ENCODE data around the gene CRACR2A.
A peak's percentile ranks its signal among the peaks of the same experiment; 100 is the strongest.

DNA sequence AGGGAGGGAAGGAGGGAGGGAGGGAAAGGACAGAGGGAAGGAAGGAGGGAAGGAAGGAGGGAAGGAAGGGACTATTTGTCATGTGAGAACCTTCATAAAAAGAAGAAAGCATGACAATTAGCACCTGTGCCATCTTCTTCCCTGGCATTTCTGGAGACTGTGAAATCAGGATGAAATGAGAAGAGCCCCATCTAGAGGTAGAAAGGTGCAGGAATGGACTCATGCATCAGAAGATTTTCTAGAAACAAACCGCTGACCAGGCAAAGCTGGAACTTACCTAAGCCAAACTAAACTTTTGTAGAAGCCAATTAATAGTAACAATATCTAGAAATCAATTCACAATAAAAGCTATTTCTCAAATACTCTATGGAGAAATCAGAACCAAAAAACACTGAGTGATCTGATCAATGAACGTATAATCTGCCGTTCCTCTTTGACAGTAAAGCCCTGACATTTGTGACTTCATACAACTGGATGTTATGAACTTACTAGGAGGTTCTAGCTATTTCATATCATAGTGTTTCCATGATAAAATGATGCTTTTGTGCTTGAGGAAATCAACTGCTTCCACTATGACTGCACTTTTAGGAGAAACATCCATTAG, 24.4 kb upstream of the CRACR2A start:
- TF ChIP-seq, protein P1, sequence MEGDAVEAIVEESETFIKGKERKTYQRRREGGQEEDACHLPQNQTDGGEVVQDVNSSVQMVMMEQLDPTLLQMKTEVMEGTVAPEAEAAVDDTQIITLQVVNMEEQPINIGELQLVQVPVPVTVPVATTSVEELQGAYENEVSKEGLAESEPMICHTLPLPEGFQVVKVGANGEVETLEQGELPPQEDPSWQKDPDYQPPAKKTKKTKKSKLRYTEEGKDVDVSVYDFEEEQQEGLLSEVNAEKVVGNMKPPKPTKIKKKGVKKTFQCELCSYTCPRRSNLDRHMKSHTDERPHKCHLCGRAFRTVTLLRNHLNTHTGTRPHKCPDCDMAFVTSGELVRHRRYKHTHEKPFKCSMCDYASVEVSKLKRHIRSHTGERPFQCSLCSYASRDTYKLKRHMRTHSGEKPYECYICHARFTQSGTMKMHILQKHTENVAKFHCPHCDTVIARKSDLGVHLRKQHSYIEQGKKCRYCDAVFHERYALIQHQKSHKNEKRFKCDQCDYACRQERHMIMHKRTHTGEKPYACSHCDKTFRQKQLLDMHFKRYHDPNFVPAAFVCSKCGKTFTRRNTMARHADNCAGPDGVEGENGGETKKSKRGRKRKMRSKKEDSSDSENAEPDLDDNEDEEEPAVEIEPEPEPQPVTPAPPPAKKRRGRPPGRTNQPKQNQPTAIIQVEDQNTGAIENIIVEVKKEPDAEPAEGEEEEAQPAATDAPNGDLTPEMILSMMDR (IDR thresholded peaks at IDR 0.05): peak; percentile 58
- no peak for TF ChIP-seq POLR2A (IDR thresholded peaks at IDR 0.05; ENCODE audit: low read length)
- TF ChIP-seq, protein P2, sequence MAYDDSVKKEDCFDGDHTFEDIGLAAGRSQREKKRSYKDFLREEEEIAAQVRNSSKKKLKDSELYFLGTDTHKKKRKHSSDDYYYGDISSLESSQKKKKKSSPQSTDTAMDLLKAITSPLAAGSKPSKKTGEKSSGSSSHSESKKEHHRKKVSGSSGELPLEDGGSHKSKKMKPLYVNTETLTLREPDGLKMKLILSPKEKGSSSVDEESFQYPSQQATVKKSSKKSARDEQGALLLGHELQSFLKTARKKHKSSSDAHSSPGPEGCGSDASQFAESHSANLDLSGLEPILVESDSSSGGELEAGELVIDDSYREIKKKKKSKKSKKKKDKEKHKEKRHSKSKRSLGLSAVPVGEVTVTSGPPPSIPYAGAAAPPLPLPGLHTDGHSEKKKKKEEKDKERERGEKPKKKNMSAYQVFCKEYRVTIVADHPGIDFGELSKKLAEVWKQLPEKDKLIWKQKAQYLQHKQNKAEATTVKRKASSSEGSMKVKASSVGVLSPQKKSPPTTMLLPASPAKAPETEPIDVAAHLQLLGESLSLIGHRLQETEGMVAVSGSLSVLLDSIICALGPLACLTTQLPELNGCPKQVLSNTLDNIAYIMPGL (CRISPR knock-in tag; IDR thresholded peaks at IDR 0.05; ENCODE audit: borderline replicate concordance): no peak
- TF ChIP-seq JUN (IDR thresholded peaks at IDR 0.05): no peak
- no peak for TF ChIP-seq CBX8 (IDR thresholded peaks at IDR 0.05)
- TF ChIP-seq, protein P3, sequence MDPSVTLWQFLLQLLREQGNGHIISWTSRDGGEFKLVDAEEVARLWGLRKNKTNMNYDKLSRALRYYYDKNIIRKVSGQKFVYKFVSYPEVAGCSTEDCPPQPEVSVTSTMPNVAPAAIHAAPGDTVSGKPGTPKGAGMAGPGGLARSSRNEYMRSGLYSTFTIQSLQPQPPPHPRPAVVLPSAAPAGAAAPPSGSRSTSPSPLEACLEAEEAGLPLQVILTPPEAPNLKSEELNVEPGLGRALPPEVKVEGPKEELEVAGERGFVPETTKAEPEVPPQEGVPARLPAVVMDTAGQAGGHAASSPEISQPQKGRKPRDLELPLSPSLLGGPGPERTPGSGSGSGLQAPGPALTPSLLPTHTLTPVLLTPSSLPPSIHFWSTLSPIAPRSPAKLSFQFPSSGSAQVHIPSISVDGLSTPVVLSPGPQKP (IDR thresholded peaks at IDR 0.05; ENCODE audit: low read depth, low read length): no peak
- no peak for TF ChIP-seq NFE2L2 (conservative IDR thresholded peaks at IDR 0.05; ENCODE audit: low read length)
- TF ChIP-seq, protein P4, sequence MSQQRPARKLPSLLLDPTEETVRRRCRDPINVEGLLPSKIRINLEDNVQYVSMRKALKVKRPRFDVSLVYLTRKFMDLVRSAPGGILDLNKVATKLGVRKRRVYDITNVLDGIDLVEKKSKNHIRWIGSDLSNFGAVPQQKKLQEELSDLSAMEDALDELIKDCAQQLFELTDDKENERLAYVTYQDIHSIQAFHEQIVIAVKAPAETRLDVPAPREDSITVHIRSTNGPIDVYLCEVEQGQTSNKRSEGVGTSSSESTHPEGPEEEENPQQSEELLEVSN (IDR thresholded peaks at IDR 0.05; ENCODE audit: borderline replicate concordance, low read depth): no peak
- no peak for TF ChIP-seq EP300 (IDR thresholded peaks at IDR 0.05)
- TF ChIP-seq, protein P5, sequence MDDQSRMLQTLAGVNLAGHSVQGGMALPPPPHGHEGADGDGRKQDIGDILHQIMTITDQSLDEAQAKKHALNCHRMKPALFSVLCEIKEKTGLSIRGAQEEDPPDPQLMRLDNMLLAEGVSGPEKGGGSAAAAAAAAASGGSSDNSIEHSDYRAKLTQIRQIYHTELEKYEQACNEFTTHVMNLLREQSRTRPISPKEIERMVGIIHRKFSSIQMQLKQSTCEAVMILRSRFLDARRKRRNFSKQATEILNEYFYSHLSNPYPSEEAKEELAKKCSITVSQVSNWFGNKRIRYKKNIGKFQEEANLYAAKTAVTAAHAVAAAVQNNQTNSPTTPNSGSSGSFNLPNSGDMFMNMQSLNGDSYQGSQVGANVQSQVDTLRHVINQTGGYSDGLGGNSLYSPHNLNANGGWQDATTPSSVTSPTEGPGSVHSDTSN (IDR thresholded peaks at IDR 0.05): no peak
- peak; percentile 63 to 81 for TF ChIP-seq RAD21 (conservative IDR thresholded peaks at IDR 0.05 in 1 of 2, IDR thresholded peaks at IDR 0.05 in 1 of 2)
- TF ChIP-seq, protein P6, sequence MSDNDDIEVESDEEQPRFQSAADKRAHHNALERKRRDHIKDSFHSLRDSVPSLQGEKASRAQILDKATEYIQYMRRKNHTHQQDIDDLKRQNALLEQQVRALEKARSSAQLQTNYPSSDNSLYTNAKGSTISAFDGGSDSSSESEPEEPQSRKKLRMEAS (IDR thresholded peaks at IDR 0.05): no peak
- TF ChIP-seq CHD4 (IDR thresholded peaks at IDR 0.05; ENCODE audit: borderline replicate concordance): no peak
- TF ChIP-seq KDM1A (IDR thresholded peaks at IDR 0.05; ENCODE audit: low read depth): no peak

Data from A549 (cell line).